8988T (cell line): ENCODE measurements around the gene PEX14.

Source experiments
- DNase-seq: peaks from one replicate; pipeline ENCODE4 v3.0.0; 2011

The PEX14 gene

GRCh38 chr1:10637834-10638558 is 163.2 kb downstream of the PEX14 start:
- DNase-seq = no peak

- DNase-seq = no peak
Measured at GRCh38 chr1:10638559-10639005, 163.8 kb downstream of the PEX14 start.

GRCh38 chr1:10639011-10639774 is 164.4 kb downstream of the PEX14 start:
- DNase-seq = no peak

GRCh38 chr1:10639775-10640578 is 165.2 kb downstream of the PEX14 start:
- no peak for DNase-seq

GRCh38 chr1:10640843-10641553 is 166.2 kb downstream of the PEX14 start:
- no peak for DNase-seq

- DNase-seq = no peak
Measured at GRCh38 chr1:10641976-10642375, 167.2 kb downstream of the PEX14 start.

- no peak for DNase-seq
Measured at GRCh38 chr1:10642403-10643080, 167.8 kb downstream of the PEX14 start.

- no peak for DNase-seq
Measured at GRCh38 chr1:10643607-10644306, 169.0 kb downstream of the PEX14 start.

GRCh38 chr1:10644307-10645128 is 169.8 kb downstream of the PEX14 start:
- no peak for DNase-seq

- peak; percentile 79 for DNase-seq
Measured at GRCh38 chr1:10646347-10646861, 171.7 kb downstream of the PEX14 start.

- DNase-seq = no peak
Measured at GRCh38 chr1:10647414-10648170, 172.8 kb downstream of the PEX14 start.

- DNase-seq = no peak
Measured at GRCh38 chr1:10648689-10649516, 174.2 kb downstream of the PEX14 start.

GRCh38 chr1:10649517-10650201 is 174.9 kb downstream of the PEX14 start:
- DNase-seq = no peak

GRCh38 chr1:10650556-10651388 is 176.0 kb downstream of the PEX14 start:
- no peak for DNase-seq

GRCh38 chr1:10651389-10651766 is 176.6 kb downstream of the PEX14 start:
- DNase-seq = no peak

- no peak for DNase-seq
Measured at GRCh38 chr1:10651793-10652192, 177.0 kb downstream of the PEX14 start.

GRCh38 chr1:10652626-10653025 is 177.9 kb downstream of the PEX14 start:
- DNase-seq = no peak
